AG04449 (cell line): Measurements from ENCODE around the gene CACYBP.

ENCODE experiments used
- CTCF ChIA-PET: fragments of 350-600 bp; formaldehyde crosslinking; extraction: SDS; loops from one replicate; lab custom pipeline; 2021; ENCODE audit warnings: antibody characterized with exemption; lab: Yijun Ruan, JAX
- POLR2A ChIA-PET: fragments of 400-600, 350-600 bp; formaldehyde crosslinking; extraction: SDS; loops from one replicate; lab custom pipeline; 2020; ENCODE audit warnings: antibody characterized with exemption, inconsistent platforms; lab: Yijun Ruan, JAX
- DNase-seq: peaks from one replicate; pipeline ENCODE4 v3.0.0-alpha.2; 2010; ENCODE audit warnings: low read depth, low spot score
- H3K4me3 ChIP-seq: 2 replicates; pipeline ENCODE4 v1.5.1; 2011; ENCODE audit warnings: low read depth, mild to moderate bottlenecking, control low read depth, low read length
- CTCF ChIP-seq: IDR thresholded peaks from one replicate; pipeline ENCODE4 v1.5.1; 2011; ENCODE audit warnings: mild to moderate bottlenecking, moderate library complexity, low read length, control low read depth, inconsistent platforms; ENCODE audit not compliant: insufficient read depth; ENCODE audit errors: missing control alignments

The CACYBP gene

GRCh38 chr1:175035865-175036264 is 36.1 kb downstream of the CACYBP start:
- DNase-seq, result no peak
- no peak for TF ChIP-seq CTCF
- ChIA-PET POLR2A (no interaction called here), CTCF (interaction anchor here (1.8 kb wide), 1 partner anchor 89 kb away, joined by 6 read pairs; no protein-coding TSS in a partner anchor)
- H3K4me3 ChIP-seq, result no peak overlapping the region

DNA sequence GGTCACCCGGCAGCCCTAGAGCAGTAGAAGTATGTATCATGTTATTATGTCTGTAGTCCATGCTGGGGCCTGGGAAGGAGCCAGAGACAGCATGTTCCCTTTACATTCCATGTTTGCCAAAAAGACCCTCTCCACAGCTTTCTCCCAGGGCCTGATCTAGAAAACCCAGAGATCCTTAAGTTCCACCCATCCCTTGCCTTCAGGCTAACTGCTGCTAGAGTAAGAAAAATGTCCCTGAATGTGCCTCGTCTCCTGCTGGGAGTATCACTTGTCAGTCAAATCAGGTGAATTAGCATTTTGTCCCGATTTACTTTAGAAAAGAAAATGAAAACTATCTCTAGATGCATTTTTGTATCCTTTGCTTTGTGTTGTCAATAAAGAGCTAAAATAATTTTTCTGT is 36.7 kb downstream of the CACYBP start:
- ChIA-PET POLR2A (no interaction called here), CTCF (interaction anchor here (1.8 kb wide), 1 partner anchor 89 kb away, joined by 6 read pairs; no protein-coding TSS in a partner anchor)
- TF ChIP-seq CTCF, result no peak
- no peak for DNase-seq
- no peak overlapping the region for H3K4me3 ChIP-seq

GRCh38 chr1:175037416-175037815 is 37.7 kb downstream of the CACYBP start:
- POLR2A ChIA-PET, result no interaction called here
- H3K4me3 ChIP-seq, result no peak overlapping the region
- DNase-seq, result no peak
- CTCF ChIA-PET, result interaction anchor here (1.8 kb wide), 1 partner anchor 88 kb away, joined by 6 read pairs; no protein-coding TSS in a partner anchor
- TF ChIP-seq CTCF, result no peak

GRCh38 chr1:175040324-175040879 is 40.7 kb downstream of the CACYBP start:
- no peak overlapping the region for H3K4me3 ChIP-seq
- CTCF ChIA-PET, result interaction anchor here (0.9 to 1.3 kb wide), 2 partner anchors 75 to 106 kb away, joined by 3 to 4 read pairs; no protein-coding TSS in a partner anchor
- TF ChIP-seq CTCF, result no peak
- DNase-seq, result no peak
- POLR2A ChIA-PET, result interaction anchor here (1.1 kb wide), 1 partner anchor 17 kb away, joined by 3 read pairs; the partner anchor contains the start of gene MRPS14

GRCh38 chr1:175042650-175043049 is 42.9 kb downstream of the CACYBP start:
- CTCF ChIA-PET, result interaction anchor here (1.3 kb wide), 1 partner anchor 13 kb away, joined by 4 read pairs; no protein-coding TSS in a partner anchor
- POLR2A ChIA-PET, result no interaction called here
- no peak for DNase-seq

More at GRCh38 chr1:175042650-175043049, 42.9 kb downstream of the CACYBP start:
- TF ChIP-seq CTCF, result no peak
- H3K4me3 ChIP-seq, result no peak overlapping the region
